HK-2 (cell line): ENCODE measurements around the gene VIT.

Source experiments
- DNase-seq: peaks from one replicate; pipeline ENCODE4 v3.0.0-alpha.2; 2018; ENCODE audit not compliant: unreplicated experiment

The VIT gene, protein sequence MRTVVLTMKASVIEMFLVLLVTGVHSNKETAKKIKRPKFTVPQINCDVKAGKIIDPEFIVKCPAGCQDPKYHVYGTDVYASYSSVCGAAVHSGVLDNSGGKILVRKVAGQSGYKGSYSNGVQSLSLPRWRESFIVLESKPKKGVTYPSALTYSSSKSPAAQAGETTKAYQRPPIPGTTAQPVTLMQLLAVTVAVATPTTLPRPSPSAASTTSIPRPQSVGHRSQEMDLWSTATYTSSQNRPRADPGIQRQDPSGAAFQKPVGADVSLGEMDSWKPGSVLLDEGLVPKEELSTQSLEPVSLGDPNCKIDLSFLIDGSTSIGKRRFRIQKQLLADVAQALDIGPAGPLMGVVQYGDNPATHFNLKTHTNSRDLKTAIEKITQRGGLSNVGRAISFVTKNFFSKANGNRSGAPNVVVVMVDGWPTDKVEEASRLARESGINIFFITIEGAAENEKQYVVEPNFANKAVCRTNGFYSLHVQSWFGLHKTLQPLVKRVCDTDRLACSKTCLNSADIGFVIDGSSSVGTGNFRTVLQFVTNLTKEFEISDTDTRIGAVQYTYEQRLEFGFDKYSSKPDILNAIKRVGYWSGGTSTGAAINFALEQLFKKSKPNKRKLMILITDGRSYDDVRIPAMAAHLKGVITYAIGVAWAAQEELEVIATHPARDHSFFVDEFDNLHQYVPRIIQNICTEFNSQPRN

GRCh38 chr2:36696533-36696932 is at the start of gene VIT:
VIT (plus strand) TSS chr2:36696707; CDS start chr2:36716371, 19,664 bp downstream.
- DNase-seq: no peak

- peak; percentile 54 for DNase-seq
These were observed 46.3 kb upstream of the VIT start for GRCh38 chr2:36650031-36650829.

- no peak for DNase-seq
These were observed 43.4 kb upstream of the VIT start for GRCh38 chr2:36653155-36653554.

GRCh38 chr2:36653967-36654694 is 42.4 kb upstream of the VIT start:
- DNase-seq: no peak

DNA sequence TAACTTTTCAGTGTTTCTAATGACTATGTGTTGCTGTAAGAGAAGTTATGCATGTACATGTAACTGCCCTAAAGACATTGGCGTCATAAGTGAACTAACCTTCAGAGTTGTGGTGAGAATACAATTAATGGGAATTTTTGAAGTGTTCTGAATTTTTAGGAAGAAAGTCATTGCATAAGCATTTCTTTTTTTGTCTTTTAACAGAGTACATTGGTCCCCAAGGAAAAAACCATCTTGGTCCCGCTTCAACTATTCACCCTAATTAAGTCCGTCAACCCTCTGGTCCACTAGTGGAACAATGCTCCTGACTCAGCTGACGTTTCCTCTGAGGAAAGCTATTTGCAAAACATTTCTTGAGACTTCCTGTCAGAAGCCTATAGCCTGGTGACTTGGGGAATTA is 41.1 kb upstream of the VIT start:
- DNase-seq: no peak

GRCh38 chr2:36657703-36658102 is 38.8 kb upstream of the VIT start:
- no peak for DNase-seq

GRCh38 chr2:36658277-36658748 is 38.2 kb upstream of the VIT start:
- DNase-seq: no peak

GRCh38 chr2:36659218-36659617 is 37.3 kb upstream of the VIT start:
- no peak for DNase-seq

- no peak for DNase-seq
These were observed 36.6 kb upstream of the VIT start for GRCh38 chr2:36659872-36660312.

DNA sequence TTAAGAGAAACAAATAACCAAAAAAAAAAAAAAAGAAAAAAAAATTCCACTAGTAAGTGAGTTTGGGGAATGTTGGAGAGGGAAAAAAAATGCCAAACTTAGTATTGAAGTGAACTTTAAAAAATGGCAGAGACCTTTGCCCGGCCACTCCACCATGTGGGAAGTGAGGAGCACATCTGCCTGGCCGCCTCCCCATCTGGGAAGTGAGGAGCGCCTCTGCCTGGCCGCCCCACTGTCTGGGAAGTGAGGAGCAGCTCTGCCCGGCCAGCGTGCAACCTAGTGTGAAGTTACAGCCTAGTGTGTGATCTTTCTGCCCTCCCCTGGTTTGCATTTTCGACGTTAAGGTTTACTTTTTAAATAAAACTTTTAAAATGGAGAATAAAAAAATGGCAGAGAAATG is 33.9 kb upstream of the VIT start:
- DNase-seq: no peak

DNA sequence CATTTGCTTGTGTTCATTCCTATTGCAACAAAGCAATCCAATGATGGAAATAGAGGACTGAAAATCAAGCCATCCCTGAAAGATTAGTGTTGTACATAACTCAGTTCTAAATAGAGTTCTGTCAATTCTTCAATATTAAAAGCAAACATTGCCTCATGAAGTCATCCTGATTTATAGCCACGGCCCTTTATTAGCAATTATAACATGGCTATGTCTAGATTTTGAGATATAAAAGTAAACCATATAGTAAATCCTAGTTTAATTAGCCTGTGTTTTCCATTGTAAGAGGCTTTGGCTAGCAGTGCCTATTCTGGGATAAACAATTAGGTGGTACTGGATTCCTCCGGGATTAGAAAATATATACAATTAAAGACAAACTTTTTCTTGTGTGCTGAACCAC is 33.2 kb upstream of the VIT start:
- DNase-seq: no peak

DNA sequence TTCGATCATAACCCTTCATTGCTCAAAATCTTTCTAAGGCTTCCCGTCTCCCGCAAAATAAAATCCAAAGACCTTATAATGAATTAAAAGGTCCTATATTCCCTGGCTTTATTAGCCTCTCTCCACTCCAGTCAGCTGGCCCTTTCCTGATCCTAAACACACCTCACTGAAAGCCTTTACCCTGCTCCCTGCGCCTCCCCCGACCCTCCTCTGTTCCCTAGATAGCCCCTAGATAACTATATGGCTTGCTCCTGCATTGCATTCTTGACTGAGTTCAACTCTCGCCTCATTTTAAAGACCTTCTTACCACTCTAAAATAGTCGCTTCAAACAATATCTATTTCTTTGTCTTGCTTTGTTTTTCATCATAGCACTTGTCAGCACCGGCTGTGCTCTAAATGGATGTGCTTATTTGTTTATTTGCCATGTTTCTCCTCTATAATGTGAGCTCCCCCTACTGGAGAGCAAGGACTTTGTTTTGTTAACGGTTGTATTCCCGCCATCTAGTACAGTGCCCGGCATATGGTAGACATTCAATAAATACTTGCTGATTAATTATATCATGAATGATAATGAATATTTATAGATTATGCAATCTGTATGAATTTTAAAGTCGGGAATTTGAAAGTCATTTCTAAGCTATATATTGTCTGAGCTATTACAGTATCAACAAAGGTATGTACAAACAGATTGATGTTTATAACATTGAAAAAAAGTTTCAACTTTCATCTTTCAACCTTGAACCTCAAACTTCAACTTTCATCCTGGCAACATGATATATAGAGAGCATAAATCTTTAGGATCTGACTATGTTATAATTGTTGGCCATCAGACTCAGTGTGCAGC is 32.4 kb upstream of the VIT start:
- peak; percentile 10 for DNase-seq

DNA sequence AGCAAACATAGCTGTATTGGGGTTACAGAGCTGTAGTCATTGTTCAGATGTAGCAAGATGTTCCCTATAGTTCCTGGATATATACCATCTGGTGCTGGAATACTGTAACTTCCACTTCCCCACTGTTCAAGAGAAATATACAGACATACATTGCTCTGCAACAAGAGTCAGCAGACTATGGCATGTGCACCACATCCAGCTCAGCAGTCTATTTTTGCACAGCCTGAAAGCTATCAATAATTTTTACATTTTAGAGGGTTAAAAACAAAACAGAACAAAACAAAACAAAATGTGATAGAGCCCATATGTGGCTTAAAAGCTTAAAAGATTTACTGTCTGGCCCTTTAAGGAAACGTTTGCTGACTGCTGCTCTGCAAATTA is 31.8 kb upstream of the VIT start:
- DNase-seq: no peak

GRCh38 chr2:36667931-36668330 is 28.6 kb upstream of the VIT start:
- no peak for DNase-seq

DNA sequence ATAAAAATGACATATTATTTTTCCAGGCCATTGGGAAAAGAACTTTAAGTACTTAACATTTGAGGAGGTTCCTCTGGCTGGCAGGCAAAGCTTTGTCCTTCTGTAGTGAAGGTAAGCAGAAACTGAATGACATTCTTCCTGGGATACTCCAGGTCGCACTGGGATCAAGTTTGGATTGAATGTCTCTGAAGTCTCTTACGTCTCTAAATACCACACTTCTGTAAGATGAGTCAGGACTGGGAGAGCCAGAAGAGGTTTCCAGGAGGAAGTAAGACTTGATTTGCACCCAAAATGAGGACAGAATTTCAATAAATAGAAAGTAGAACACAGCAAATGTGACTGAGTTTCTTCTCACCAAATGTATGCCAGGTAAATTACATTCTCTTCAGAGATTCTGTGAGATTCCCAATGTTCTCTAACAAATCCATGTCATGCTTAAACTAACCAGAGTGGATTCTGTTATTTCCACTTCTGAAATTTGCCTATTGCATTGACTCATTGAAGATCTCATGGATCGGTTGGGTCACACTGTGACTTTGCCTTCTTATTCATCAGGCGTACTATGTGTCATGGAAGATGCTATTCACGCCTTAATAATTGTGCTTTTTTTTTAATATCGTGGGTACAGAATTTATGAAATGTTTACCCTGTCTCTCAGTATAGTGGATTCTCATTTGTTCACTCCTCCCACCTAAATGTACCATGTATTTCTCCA is 25.5 kb upstream of the VIT start:
- DNase-seq: no peak

DNA sequence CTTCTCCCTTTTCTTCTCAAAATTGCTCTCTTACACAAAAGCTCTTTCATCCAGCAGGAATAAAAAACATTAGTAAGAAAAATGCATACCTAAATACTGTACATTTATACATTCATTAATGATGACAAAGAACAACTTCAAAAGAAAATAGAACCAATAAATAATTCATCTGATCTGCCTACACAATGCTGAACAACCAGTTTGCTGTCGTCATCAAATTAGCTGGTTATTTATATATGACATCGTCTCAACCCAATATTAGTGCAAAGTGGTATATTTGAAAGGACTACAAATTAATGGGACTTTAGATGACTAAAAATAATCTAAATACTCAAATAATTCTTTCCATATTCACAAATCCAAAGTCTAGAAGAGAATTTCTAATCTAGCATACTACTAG is 24.8 kb upstream of the VIT start:
- DNase-seq: no peak

DNA sequence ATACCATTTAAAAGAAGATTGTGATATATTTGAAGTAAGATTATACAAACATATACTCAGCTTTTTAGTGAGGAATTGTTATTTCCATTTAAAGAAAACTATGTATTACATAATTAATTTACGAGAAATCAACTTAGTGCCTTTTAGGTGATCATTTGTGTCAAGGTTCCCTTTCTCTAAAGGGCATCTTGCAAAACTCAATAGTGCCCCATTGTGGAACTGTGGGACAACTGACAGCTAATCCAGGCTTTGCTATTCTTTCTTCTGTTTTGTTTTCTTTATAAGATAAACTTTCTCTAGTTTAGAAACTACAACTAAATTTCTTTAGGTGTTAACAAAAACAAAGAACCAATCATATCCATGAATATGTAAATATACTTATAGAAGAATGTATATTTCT is 24.3 kb upstream of the VIT start:
- DNase-seq: no peak

- DNase-seq: no peak
These were observed 20.8 kb upstream of the VIT start for GRCh38 chr2:36675579-36676282.

GRCh38 chr2:36676364-36676763 is 20.1 kb upstream of the VIT start:
- no peak for DNase-seq
